Measurements from ENCODE around the gene TRAF3IP3. TPM values are rescaled to one million over a fixed set of nuclear protein-coding genes. Genes with fewer than 3 reads are reported as not detected.

TRAF3IP3 gene, protein sequence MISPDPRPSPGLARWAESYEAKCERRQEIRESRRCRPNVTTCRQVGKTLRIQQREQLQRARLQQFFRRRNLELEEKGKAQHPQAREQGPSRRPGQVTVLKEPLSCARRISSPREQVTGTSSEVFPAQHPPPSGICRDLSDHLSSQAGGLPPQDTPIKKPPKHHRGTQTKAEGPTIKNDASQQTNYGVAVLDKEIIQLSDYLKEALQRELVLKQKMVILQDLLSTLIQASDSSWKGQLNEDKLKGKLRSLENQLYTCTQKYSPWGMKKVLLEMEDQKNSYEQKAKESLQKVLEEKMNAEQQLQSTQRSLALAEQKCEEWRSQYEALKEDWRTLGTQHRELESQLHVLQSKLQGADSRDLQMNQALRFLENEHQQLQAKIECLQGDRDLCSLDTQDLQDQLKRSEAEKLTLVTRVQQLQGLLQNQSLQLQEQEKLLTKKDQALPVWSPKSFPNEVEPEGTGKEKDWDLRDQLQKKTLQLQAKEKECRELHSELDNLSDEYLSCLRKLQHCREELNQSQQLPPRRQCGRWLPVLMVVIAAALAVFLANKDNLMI
- total RNA-seq = 10 to 100 TPM in 3 of 6 donors, 1 to 10 TPM in 3; 6.4 to 58.7 (median 10.8) TPM

DNA sequence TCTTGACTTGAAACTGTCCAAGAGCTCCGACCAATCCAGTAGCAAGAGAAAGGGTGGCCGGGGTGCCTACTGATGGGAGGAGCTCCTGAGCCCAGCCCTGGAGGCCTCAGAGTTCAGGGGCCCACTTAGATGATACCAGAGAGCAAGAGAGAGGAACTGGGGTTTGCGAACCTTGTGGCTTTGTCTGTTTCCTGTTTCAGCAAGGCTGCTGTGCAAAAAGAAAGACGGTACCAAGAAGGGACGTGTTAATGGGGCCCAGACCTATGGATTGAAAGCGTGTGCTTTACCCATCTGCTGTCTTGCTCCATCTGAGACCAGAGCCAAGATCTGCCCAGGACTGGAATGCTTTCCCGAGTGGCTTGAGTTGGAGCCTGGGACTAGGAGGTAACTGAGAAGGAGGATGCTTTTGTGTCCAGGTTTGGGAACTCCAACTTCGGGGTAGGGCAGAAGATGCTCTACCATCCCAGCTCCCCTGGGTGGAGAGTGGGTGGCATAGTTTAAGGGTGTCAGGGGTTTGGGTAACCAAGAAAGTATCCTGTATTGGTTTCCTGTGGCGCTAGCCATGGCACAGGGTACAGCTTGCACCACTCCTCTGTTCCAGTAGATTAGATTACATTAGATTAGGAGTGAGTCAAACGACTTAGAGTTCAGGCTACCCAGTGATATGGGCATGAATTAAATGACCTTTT, at the start of gene TRAF3IP3:
Gene TRAF3IP3, plus strand, starts transcription at position 128 of the 689 bp plus-strand sequence. CDS start 3,987 bp downstream, outside the sequence.
- H3K36me3 ChIP-seq = no peaks in the 10 kb centered on the region
- DNase-seq (peak in 1 of 2 donors; percentile 78), ATAC-seq (ENCODE audit: low FRiP score in 2 of 2) (peak; percentile 76 to 80)
- peak within 1 kb of the TSS in 3 of 4 donors; percentile 21 to 38 (median 29) for H3K4me3 ChIP-seq
- 53 to 65% methylated on average over 10 of the region's 10 CpGs for WGBS, 2 donors
- no peaks in the 10 kb centered on the region for H3K27me3 ChIP-seq
- peaks cover 0 to 4% (median 1%) of the 10 kb centered on the region in 4 donors for H3K4me1 ChIP-seq
- peak within 1 kb of the TSS; percentile 52 to 83 (median 78) for H3K27ac ChIP-seq
- TF ChIP-seq POLR2A (IDR thresholded peaks at IDR 0.05) (no peak), POLR2AphosphoS5 (IDR thresholded peaks at IDR 0.05) (peak in 1 of 2 donors; percentile 2), EP300 (IDR thresholded peaks at IDR 0.05) (no peak)
- H3K9me3 ChIP-seq = no peaks in the 10 kb centered on the region

DNA sequence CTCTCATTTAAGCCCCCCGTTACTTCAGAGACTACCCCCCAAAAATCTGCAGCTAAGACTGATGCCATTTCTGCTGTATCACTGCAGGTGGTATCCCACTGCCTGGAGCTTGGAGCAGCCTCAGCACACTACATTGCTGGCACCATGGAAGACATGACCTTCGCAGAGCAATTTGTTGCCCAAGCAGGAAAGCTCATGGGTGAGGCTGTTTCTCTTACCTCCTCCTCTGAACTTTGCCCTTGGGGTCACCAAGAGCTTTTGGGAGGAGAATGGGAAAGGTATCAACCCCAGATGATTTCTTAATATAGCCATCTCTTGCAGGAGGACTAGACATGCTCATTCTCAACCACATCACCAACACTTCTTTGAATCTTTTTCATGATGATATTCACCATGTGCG, 49.2 kb upstream of the TRAF3IP3 start:
- no peak for TF ChIP-seq POLR2A (IDR thresholded peaks at IDR 0.05)
- WGBS, 2 donors = 94 to 97% methylated on average over 3 of the region's 3 CpGs

DNA sequence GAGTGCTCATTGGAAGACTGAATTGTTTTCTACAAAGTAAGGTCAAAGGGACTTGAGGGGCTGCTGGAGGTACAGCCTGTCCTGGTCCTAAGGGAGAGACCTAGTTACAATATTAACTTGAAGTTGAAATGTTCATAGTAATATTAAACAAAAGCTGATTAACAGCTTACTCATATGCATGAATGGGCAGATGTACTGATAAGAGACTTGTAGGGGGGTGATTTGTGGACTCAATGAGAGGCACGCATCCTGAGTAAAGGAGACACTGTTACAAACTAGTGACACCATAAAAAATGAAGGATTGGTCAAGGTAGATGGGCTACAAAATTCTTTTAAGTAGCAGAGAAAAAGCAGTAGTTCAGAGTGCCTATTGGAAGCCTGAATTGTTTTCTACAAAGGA, 48.5 kb upstream of the TRAF3IP3 start:
- Histone ChIP-seq H3K36me3 (no peaks in the 10 kb centered on the region), H3K9me3 (no peaks in the 10 kb centered on the region), H3K27me3 (no peaks in the 10 kb centered on the region), H3K4me3 (no peak overlapping the region), H3K4me1 (no peaks in the 10 kb centered on the region), H3K27ac (no peak overlapping the region)
- DNase-seq (no peak), ATAC-seq (ENCODE audit: low FRiP score in 2 of 2) (no peak)
- TF ChIP-seq, protein P1, sequence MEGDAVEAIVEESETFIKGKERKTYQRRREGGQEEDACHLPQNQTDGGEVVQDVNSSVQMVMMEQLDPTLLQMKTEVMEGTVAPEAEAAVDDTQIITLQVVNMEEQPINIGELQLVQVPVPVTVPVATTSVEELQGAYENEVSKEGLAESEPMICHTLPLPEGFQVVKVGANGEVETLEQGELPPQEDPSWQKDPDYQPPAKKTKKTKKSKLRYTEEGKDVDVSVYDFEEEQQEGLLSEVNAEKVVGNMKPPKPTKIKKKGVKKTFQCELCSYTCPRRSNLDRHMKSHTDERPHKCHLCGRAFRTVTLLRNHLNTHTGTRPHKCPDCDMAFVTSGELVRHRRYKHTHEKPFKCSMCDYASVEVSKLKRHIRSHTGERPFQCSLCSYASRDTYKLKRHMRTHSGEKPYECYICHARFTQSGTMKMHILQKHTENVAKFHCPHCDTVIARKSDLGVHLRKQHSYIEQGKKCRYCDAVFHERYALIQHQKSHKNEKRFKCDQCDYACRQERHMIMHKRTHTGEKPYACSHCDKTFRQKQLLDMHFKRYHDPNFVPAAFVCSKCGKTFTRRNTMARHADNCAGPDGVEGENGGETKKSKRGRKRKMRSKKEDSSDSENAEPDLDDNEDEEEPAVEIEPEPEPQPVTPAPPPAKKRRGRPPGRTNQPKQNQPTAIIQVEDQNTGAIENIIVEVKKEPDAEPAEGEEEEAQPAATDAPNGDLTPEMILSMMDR (IDR thresholded peaks at IDR 0.05) = no peak
- no peak for TF ChIP-seq POLR2A (IDR thresholded peaks at IDR 0.05)
- 92 to 96% methylated on average over 1 of the region's 1 CpG for WGBS, 2 donors

More for the DNA sequence above, 49.2 kb upstream of the TRAF3IP3 start:
- H3K27me3 ChIP-seq = no peaks in the 10 kb centered on the region
- H3K27ac ChIP-seq = no peak overlapping the region
- ATAC-seq (ENCODE audit: low FRiP score in 2 of 2) = no peak
- H3K4me1 ChIP-seq = no peaks in the 10 kb centered on the region
- H3K36me3 ChIP-seq = no peaks in the 10 kb centered on the region
- H3K4me3 ChIP-seq = no peak overlapping the region
- DNase-seq = no peak
- H3K9me3 ChIP-seq = no peaks in the 10 kb centered on the region

DNA sequence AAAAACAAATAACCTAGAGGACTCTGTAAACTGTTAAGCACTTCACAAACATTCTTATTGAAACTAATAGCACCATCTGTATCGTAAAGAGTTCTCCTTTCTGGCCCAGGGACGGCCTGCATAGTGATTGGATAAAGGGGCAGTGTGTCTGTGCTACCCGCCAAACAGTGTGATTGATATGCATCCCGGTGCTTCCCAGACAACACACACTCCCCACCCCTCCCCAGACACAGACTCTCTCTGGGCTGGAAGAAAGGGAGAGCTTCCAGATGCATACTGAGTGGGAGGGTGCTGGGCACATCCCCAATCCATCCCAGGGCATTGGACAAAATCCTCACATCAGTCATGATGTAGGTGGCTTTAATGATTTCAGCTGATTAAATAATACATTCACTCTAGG, 47.6 kb upstream of the TRAF3IP3 start:
- TF ChIP-seq EP300 (IDR thresholded peaks at IDR 0.05) = no peak
- no peak for TF ChIP-seq POLR2A (IDR thresholded peaks at IDR 0.05)
- TF ChIP-seq, protein P1 (IDR thresholded peaks at IDR 0.05) = no peak
- no peak for TF ChIP-seq POLR2AphosphoS5 (IDR thresholded peaks at IDR 0.05)
- H3K9me3 ChIP-seq = no peaks in the 10 kb centered on the region
- no peaks in the 10 kb centered on the region for H3K4me1 ChIP-seq
- H3K27me3 ChIP-seq = no peaks in the 10 kb centered on the region
- ATAC-seq (ENCODE audit: low FRiP score in 2 of 2) (no peak), DNase-seq (no peak)
- H3K36me3 ChIP-seq = no peaks in the 10 kb centered on the region
- H3K27ac ChIP-seq = no peak overlapping the region
- H3K4me3 ChIP-seq = no peak overlapping the region
- WGBS, 2 donors = 57 to 78% methylated on average over 4 of the region's 4 CpGs

DNA sequence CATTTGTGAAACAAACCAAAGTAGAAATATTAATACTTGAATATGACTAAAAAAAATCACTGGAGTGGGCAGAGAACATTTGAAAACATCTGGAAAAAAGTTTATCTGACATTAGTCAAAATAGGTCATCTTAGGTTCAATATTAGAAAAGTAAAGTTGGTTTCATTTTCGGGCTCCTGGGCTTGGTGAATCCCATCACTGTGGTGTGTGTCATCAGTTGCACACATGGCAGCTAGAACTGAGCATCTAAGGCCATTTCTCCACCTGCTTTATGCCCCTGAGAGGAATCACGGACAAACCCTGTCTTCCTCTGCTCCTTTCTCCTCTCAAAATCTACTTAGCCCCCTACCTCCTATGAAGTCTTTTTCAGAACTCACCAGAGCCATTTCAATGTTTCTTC, 45.8 kb upstream of the TRAF3IP3 start:
- Histone ChIP-seq H3K27ac (no peak overlapping the region), H3K27me3 (no peaks in the 10 kb centered on the region), H3K36me3 (no peaks in the 10 kb centered on the region), H3K4me3 (no peak overlapping the region), H3K9me3 (no peaks in the 10 kb centered on the region), H3K4me1 (no peaks in the 10 kb centered on the region)
- ATAC-seq (ENCODE audit: low FRiP score in 2 of 2) (no peak), DNase-seq (no peak)
- WGBS, 2 donors = 78 to 90% methylated on average over 2 of the region's 2 CpGs
- TF ChIP-seq EP300 (IDR thresholded peaks at IDR 0.05) (no peak), POLR2AphosphoS5 (IDR thresholded peaks at IDR 0.05) (no peak), POLR2A (IDR thresholded peaks at IDR 0.05) (no peak)
- TF ChIP-seq, protein P1 (IDR thresholded peaks at IDR 0.05) = no peak

Data from upper lobe of left lung (tissue), 6 donors.